SK-N-SH (cell line): ENCODE results near the gene SERPINA6. TPM values are rescaled to one million over a fixed set of nuclear protein-coding genes. Genes with fewer than 3 reads are reported as not detected.

Experiments
- CTCF ChIA-PET: fragments of 300-600, 350-600 bp; formaldehyde crosslinking; extraction: SDS; loops from one replicate; lab custom pipeline; 2021; lab: Yijun Ruan, JAX
- POLR2A ChIA-PET: fragments of 350-600 bp; sonication (Branson Sonifier 250); formaldehyde crosslinking; extraction: SDS; loops from one replicate; lab custom pipeline; 2020; ENCODE audit warnings: antibody characterized with exemption, inconsistent platforms; lab: Yijun Ruan, JAX
- DNase-seq: peaks from one replicate; pipeline ENCODE4 v3.0.0; 2012
- H2AFZ ChIP-seq: fragments of 200-600 bp; sonication (generic); 2 replicates; pipeline ENCODE4 v1.8.1; 2016; ENCODE audit warnings: antibody characterized with exemption, mild to moderate bottlenecking, low read depth
- H3F3A ChIP-seq: fragments of 200-600 bp; sonication (generic); replicated peaks from 2 replicates; pipeline ENCODE3; 2016; ENCODE audit warnings: antibody characterized with exemption, mild to moderate bottlenecking; ENCODE audit not compliant: insufficient read depth
- H3K27ac ChIP-seq, 2 experiments: fragments of 200-500 bp in 1 of 2; fragments of 200-600 bp in 1 of 2; sonication (Bioruptor generic) in 1 of 2; sonication (generic), shearing (Covaris generic) in 1 of 2; 2 replicates each; pipeline versions ENCODE4 v1.5.1 to v1.6.1; 2014 to 2016; ENCODE audit warnings: low read depth in 2 of 2, inconsistent platforms in 1 of 2, low read length in 1 of 2, mild to moderate bottlenecking in 1 of 2, mixed read lengths in 1 of 2
- H3K27me3 ChIP-seq: fragments of 200-600 bp; sonication (generic), shearing (Covaris generic); 2 replicates; pipeline ENCODE4 v1.6.1; 2016; ENCODE audit warnings: mixed run types; ENCODE audit not compliant: insufficient read depth
- H3K36me3 ChIP-seq, 2 experiments: fragments of 200-500 bp in 1 of 2; fragments of 200-600 bp in 1 of 2; sonication (Bioruptor generic) in 1 of 2; sonication (generic) in 1 of 2; replicated peaks in 1 of 2; 2 replicates each; pipeline versions ENCODE3 to v1.5.1; 2014 to 2016; ENCODE audit warnings: low read length in 1 of 2, mild to moderate bottlenecking in 1 of 2; ENCODE audit not compliant: insufficient read depth in 2 of 2, control insufficient read depth in 1 of 2
- H3K4me1 ChIP-seq, 2 experiments: fragments of 200-500 bp in 1 of 2; fragments of 200-600 bp in 1 of 2; sonication (Bioruptor generic) in 1 of 2; sonication (generic), shearing (Covaris generic) in 1 of 2; 2 replicates each; pipeline versions ENCODE4 v1.5.1 to v1.6.1; 2014 to 2016; ENCODE audit warnings: low read depth in 1 of 2, low read length in 1 of 2, mixed run types in 1 of 2; ENCODE audit not compliant: insufficient read depth in 2 of 2, control insufficient read depth in 1 of 2
- H3K4me2 ChIP-seq: fragments of 200-600 bp; sonication (generic), shearing (Covaris generic); 2 replicates; pipeline ENCODE4 v1.6.1; 2017; ENCODE audit warnings: mixed run types
- H3K4me3 ChIP-seq, 2 experiments: fragments of 200-500 bp in 1 of 2; fragments of 200-600 bp in 1 of 2; sonication (Bioruptor generic) in 1 of 2; sonication (generic), shearing (Covaris generic) in 1 of 2; 2 replicates each; pipeline versions ENCODE4 v1.5.1 to v1.8.1; 2014 to 2016; ENCODE audit warnings: low read depth in 2 of 2, inconsistent platforms in 1 of 2, low read length in 1 of 2, mild to moderate bottlenecking in 1 of 2, mixed read lengths in 1 of 2, moderate library complexity in 1 of 2
- H3K79me2 ChIP-seq: fragments of 200-600 bp; sonication (generic); 2 replicates; pipeline ENCODE4 v1.8.1; 2017; ENCODE audit warnings: mild to moderate bottlenecking; ENCODE audit not compliant: insufficient read depth
- H3K9ac ChIP-seq: fragments of 200-600 bp; sonication (generic); 2 replicates; pipeline ENCODE4 v1.6.1; 2017; ENCODE audit warnings: mixed run types
- H3K9me2 ChIP-seq: fragments of 200-600 bp; sonication (generic); 2 replicates; pipeline ENCODE4 v1.6.1; 2017; ENCODE audit warnings: mixed run types
- H3K9me3 ChIP-seq: fragments of 200-600 bp; sonication (generic); 2 replicates; pipeline ENCODE4 v1.6.1; 2017; ENCODE audit warnings: mixed run types, mild to moderate bottlenecking, moderate library complexity
- H4K20me1 ChIP-seq: fragments of 200-600 bp; sonication (generic); 2 replicates; pipeline ENCODE4 v1.6.1; 2017; ENCODE audit warnings: mild to moderate bottlenecking, mixed run types; ENCODE audit not compliant: insufficient read depth
- ELF1 ChIP-seq: IDR thresholded peaks from 2 replicates; pipeline ENCODE4 v1.4.0; 2012
- EP300 ChIP-seq, 2 experiments: IDR thresholded peaks; 2 replicates each; pipeline versions ENCODE4 v1.4.0 to v1.6.1; 2012; ENCODE audit warnings: borderline replicate concordance in 1 of 2, low read depth in 1 of 2, low read length in 1 of 2
- FOSL2 ChIP-seq: IDR thresholded peaks from 2 replicates; pipeline ENCODE4 v1.4.0; 2012; ENCODE audit warnings: low read depth, mild to moderate bottlenecking, moderate library complexity, borderline replicate concordance
- JUND ChIP-seq: IDR thresholded peaks from 2 replicates; pipeline ENCODE4 v1.4.0; 2012
- MEF2A ChIP-seq: IDR thresholded peaks from 2 replicates; pipeline ENCODE4 v1.4.0; 2012; ENCODE audit warnings: low read depth, borderline replicate concordance
- POLR2AphosphoS5 ChIP-seq: IDR thresholded peaks from 2 replicates; pipeline ENCODE4 v1.6.1; 2012; ENCODE audit warnings: low read depth, low read length
- RAD21 ChIP-seq: IDR thresholded peaks from 2 replicates; pipeline ENCODE4 v1.6.1; 2012; ENCODE audit warnings: mild to moderate bottlenecking, low read length
- REST ChIP-seq: IDR thresholded peaks from 2 replicates; pipeline ENCODE4 v1.6.1; 2012; ENCODE audit warnings: mild to moderate bottlenecking, low read depth, low read length, moderate library complexity
- RXRA ChIP-seq: IDR thresholded peaks from 2 replicates; pipeline ENCODE4 v1.4.0; 2012; ENCODE audit warnings: low read depth, mild to moderate bottlenecking, borderline replicate concordance
- TAF1 ChIP-seq: IDR thresholded peaks from 2 replicates; pipeline ENCODE4 v1.6.1; 2012; ENCODE audit warnings: low read depth, mild to moderate bottlenecking, low read length, moderate library complexity, borderline replicate concordance
- ZBTB33 ChIP-seq: IDR thresholded peaks from 2 replicates; pipeline ENCODE4 v1.4.0; 2012; ENCODE audit warnings: low read depth, borderline replicate concordance
- WGBS: methylation state at CpG from one replicate; pipeline ENCODE4 v1.1.6; 2017; ENCODE audit warnings: low lambda C conversion rate; 5-methylcytosine and 5-hydroxymethylcytosine counted together
- polyA plus RNA-seq, 3 experiments: library from polyadenylated mRNA; depleted of rRNA; stranded (reverse); fragments of >200 nt; gene quantifications; 2 replicates each; pipeline ENCODE4 v1.2.3, GENCODE V29; 2012

Gene SERPINA6
- polyA plus RNA-seq, 1 of the 3 experiments (the other 2 are of a cell fraction): 0.46 TPM

GRCh38 chr14:94316692-94317091 is 6.4 kb downstream of the SERPINA6 start:
- Histone ChIP-seq H3K4me1 (no peaks in the 10 kb centered on the region), H3K27ac (no peak overlapping the region), H3F3A (no peaks in the 10 kb centered on the region), H4K20me1 (no peaks in the 10 kb centered on the region), H3K27me3 (no peaks in the 10 kb centered on the region), H3K9me3 (peaks cover 8% of the 10 kb centered on the region; the same call in 1 of the 2 replicates), H3K4me2 (no peak overlapping the region), H3K36me3 (no peaks in the 10 kb centered on the region), H3K79me2 (no peaks in the 10 kb centered on the region), H3K9ac (no peak overlapping the region), H2AFZ (no peak overlapping the region), H3K9me2 (no peaks in the 10 kb centered on the region), H3K4me3 (no peak overlapping the region)
- CTCF ChIA-PET: no interaction called here
- POLR2A ChIA-PET: no interaction called here
- no peak for DNase-seq
- WGBS: 88% methylated on average over 1 of the region's 1 CpG
- no peak for TF ChIP-seq ELF1

GRCh38 chr14:94314890-94315289 is 8.2 kb downstream of the SERPINA6 start:
- no peak overlapping the region for H3K27ac ChIP-seq
- no peak overlapping the region for H3K4me2 ChIP-seq
- DNase-seq: no peak
- ChIA-PET CTCF (no interaction called here), POLR2A (no interaction called here)
- H3K9me2 ChIP-seq: no peaks in the 10 kb centered on the region
- H3F3A ChIP-seq: no peaks in the 10 kb centered on the region
- peaks cover 8% of the 10 kb centered on the region; the same call in 1 of the 2 replicates for H3K9me3 ChIP-seq
- no peaks in the 10 kb centered on the region for H3K27me3 ChIP-seq
- H3K4me1 ChIP-seq: no peaks in the 10 kb centered on the region
- no peak overlapping the region for H3K4me3 ChIP-seq
- no peaks in the 10 kb centered on the region for H3K79me2 ChIP-seq
- H3K36me3 ChIP-seq: no peaks in the 10 kb centered on the region
- no peak overlapping the region for H3K9ac ChIP-seq
- 57% methylated on average over 2 of the region's 2 CpGs for WGBS
- H2AFZ ChIP-seq: no peak overlapping the region
- no peaks in the 10 kb centered on the region for H4K20me1 ChIP-seq
- TF ChIP-seq MEF2A: no peak
- no peak for TF ChIP-seq TAF1
- TF ChIP-seq EP300 (IDR thresholded peaks at IDR 0.05; ENCODE audit: borderline replicate concordance in 1 of 2, low read depth in 1 of 2, low read length in 1 of 2): no peak
- no peak for TF ChIP-seq RXRA
- no peak for TF ChIP-seq POLR2AphosphoS5
- TF ChIP-seq JUND: no peak
- TF ChIP-seq ELF1: no peak
- TF ChIP-seq RAD21: no peak
- TF ChIP-seq FOSL2: no peak
- no peak for TF ChIP-seq ZBTB33
- TF ChIP-seq REST: no peak
